GM19438 (cell line): Measurements from ENCODE around the gene BMP8A.
"Not testable (repeated sequence)": the region's sequence is repeated elsewhere in the genome, so short reads cannot be mapped to it uniquely, and the experiment has no call there.

Experiments used
- ATAC-seq: cut with Tn5 transposase; IDR thresholded peaks from one replicate; pipeline ENCODE4 v1.9.1; 2021; ENCODE audit warnings: low read depth; ENCODE audit not compliant: unreplicated experiment

BMP8A gene

GRCh38 chr1:39504436-39504835 is 13.0 kb downstream of the BMP8A start:
- ATAC-seq = not testable (repeated sequence)

GRCh38 chr1:39505289-39505688 is 13.9 kb downstream of the BMP8A start:
- ATAC-seq = no peak

GRCh38 chr1:39507230-39507928 is 15.9 kb downstream of the BMP8A start:
- ATAC-seq = no peak

GRCh38 chr1:39508266-39508665 is 16.8 kb downstream of the BMP8A start:
- ATAC-seq = no peak

GRCh38 chr1:39508857-39509305 is 17.4 kb downstream of the BMP8A start:
- ATAC-seq = peak; percentile 13

GRCh38 chr1:39509360-39510009 is 18.0 kb downstream of the BMP8A start:
- ATAC-seq = peak; percentile 73

GRCh38 chr1:39510570-39511186 is 19.2 kb downstream of the BMP8A start:
- ATAC-seq = not testable (repeated sequence)

- not testable (repeated sequence) for ATAC-seq
Observed at GRCh38 chr1:39511477-39511876, 20.0 kb downstream of the BMP8A start.

- ATAC-seq = not testable (repeated sequence)
Observed at GRCh38 chr1:39512234-39512847, 20.9 kb downstream of the BMP8A start.

GRCh38 chr1:39514710-39515124 is 23.3 kb downstream of the BMP8A start:
- ATAC-seq = peak; percentile 43

- peak; percentile 55 for ATAC-seq
Observed at GRCh38 chr1:39515131-39516086, 24.0 kb downstream of the BMP8A start.

- ATAC-seq = not testable (repeated sequence)
Observed at GRCh38 chr1:39516841-39517240, 25.4 kb downstream of the BMP8A start.

- ATAC-seq = not testable (repeated sequence)
Observed at GRCh38 chr1:39517936-39518335, 26.5 kb downstream of the BMP8A start.

GRCh38 chr1:39519376-39519775 is 27.9 kb downstream of the BMP8A start:
- not testable (repeated sequence) for ATAC-seq

GRCh38 chr1:39522221-39522620 is 30.8 kb downstream of the BMP8A start:
- ATAC-seq = not testable (repeated sequence)

- ATAC-seq = no peak
Observed at GRCh38 chr1:39522661-39523567, 31.5 kb downstream of the BMP8A start.

GRCh38 chr1:39524171-39524570 is 32.7 kb downstream of the BMP8A start:
- no peak for ATAC-seq

- ATAC-seq = no peak
Observed at GRCh38 chr1:39524591-39525365, 33.3 kb downstream of the BMP8A start.
